Ectodermal cell (in vitro differentiated cells): ENCODE measurements around the gene HOXD4.

Source experiments
- H3K27ac ChIP-seq: 2 replicates; pipeline ENCODE4 v1.7.0; 2013; ENCODE audit warnings: mild to moderate bottlenecking, low read depth, low read length; ENCODE audit not compliant: insufficient read depth, poor library complexity, severe bottlenecking
- H3K27me3 ChIP-seq: 2 replicates; pipeline ENCODE4 v1.7.0; 2013; ENCODE audit warnings: mild to moderate bottlenecking, low read length; ENCODE audit not compliant: insufficient read depth, control insufficient read depth, poor library complexity, severe bottlenecking
- H3K36me3 ChIP-seq: one replicate; pipeline ENCODE4 v1.7.0; 2013; ENCODE audit warnings: low read length; ENCODE audit not compliant: control insufficient read depth, insufficient read depth
- H3K4me1 ChIP-seq: one replicate; pipeline ENCODE4 v1.7.0; 2013; ENCODE audit warnings: low read length; ENCODE audit not compliant: control insufficient read depth, insufficient read depth
- H3K4me3 ChIP-seq: 2 replicates; pipeline ENCODE4 v1.7.0; 2013; ENCODE audit warnings: low read depth, low read length, control low read depth; ENCODE audit not compliant: insufficient read depth
- H3K9me3 ChIP-seq: 2 replicates; pipeline ENCODE4 v1.7.0; 2013; ENCODE audit warnings: mild to moderate bottlenecking, low read length, moderate library complexity; ENCODE audit not compliant: control insufficient read depth
- WGBS, 2 experiments: methylation state at CpG; one replicate each; pipeline ENCODE4 v1.1.7; 2013; ENCODE audit warnings: missing lambda C conversion rate in 2 of 2; 5-methylcytosine and 5-hydroxymethylcytosine counted together

The HOXD4 gene

DNA sequence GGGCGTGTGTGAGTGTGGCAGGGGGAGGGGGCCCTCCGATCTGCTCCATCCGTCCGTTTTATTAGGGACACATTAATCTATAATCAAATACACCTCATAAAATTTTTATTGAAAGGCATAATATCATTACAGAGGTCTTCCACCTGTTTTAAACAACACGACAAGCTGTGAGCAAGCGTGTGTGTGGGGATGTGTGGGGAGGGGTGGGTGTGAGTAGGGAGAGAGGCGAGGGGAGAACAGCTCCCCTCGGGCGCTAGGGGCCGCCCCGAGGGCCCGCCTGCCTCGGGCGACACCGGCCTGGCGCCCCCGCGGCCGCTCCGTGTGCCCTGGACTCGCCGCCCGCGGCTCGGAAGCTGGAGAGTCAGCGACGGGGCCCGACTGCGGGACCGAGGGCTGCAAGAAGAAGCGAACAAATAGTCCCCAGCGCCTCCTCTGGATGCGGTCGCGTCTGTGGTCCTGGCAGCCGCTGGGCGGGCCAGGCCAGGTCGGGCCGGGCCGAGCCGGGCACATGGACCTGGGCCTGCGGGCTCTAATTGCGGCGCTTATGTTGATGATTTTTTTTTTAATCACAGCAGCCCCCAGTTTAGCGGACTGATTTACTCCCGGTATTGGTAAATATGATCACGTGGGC lies 29.2 kb upstream of the HOXD4 start:
- WGBS, 2 experiments, result 1 to 2% methylated on average over 44 of the region's 47 CpGs

GRCh38 chr2:176122683-176123410 lies 28.5 kb upstream of the HOXD4 start, which contains the start of gene HOXD9:
Gene HOXD9, plus strand, starts transcription at chr2:176122719. Its CDS starts 50 bp downstream, at chr2:176122769.
- no peak within 1 kb of the TSS for H3K27ac ChIP-seq
- WGBS, 2 experiments, result 1% methylated on average over 84 of the region's 84 CpGs
- H3K4me1 ChIP-seq, result no peaks in the 10 kb centered on the region
- no peaks in the 10 kb centered on the region for H3K36me3 ChIP-seq
- peak within 1 kb of the TSS; percentile 24 for H3K4me3 ChIP-seq
- H3K27me3 ChIP-seq, result peaks cover 100% of the 10 kb centered on the region
- no peaks in the 10 kb centered on the region for H3K9me3 ChIP-seq

More for the DNA sequence above, 29.2 kb upstream of the HOXD4 start:
- Histone ChIP-seq H3K4me3 (peak overlapping the region; percentile 24), H3K36me3 (no peaks in the 10 kb centered on the region), H3K9me3 (no peaks in the 10 kb centered on the region), H3K4me1 (no peaks in the 10 kb centered on the region), H3K27me3 (peaks cover 100% of the 10 kb centered on the region), H3K27ac (no peak overlapping the region)

DNA sequence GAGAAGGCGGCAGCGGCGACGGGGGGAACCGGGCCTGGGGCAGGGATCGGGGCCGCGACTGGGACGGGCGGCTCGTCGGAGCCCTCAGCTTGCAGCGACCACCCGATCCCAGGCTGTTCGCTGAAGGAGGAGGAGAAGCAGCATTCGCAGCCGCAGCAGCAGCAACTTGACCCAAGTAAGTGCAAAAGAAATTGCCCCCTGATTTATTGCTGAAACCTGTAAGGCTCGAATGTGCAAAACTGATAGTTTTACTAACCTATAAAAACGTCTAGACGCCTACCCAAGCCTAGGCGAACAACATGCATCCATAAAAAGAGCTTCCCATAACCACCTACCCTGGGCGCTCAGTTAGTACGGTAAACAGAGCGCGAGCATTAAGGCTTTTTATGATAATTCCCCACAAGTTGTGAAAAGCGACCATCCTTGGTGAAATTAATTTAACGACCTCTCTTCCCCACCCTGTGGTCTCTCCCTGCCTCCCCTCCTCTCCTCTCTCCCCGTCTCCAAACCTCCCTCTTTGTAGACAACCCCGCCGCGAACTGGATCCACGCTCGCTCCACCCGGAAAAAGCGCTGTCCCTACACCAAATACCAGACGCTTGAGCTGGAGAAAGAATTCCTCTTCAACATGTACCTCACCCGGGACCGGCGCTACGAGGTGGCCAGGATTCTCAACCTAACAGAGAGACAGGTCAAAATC lies 27.8 kb upstream of the HOXD4 start:
- Histone ChIP-seq H3K27ac (no peak overlapping the region), H3K27me3 (peaks cover 100% of the 10 kb centered on the region), H3K36me3 (no peaks in the 10 kb centered on the region), H3K4me1 (no peaks in the 10 kb centered on the region), H3K4me3 (no peak overlapping the region), H3K9me3 (no peaks in the 10 kb centered on the region)
- WGBS, 2 experiments, result 3 to 6% methylated on average over 40 of the region's 40 CpGs

- Histone ChIP-seq H3K27ac (no peak overlapping the region), H3K36me3 (no peaks in the 10 kb centered on the region), H3K4me3 (no peak overlapping the region), H3K4me1 (no peaks in the 10 kb centered on the region), H3K27me3 (peaks cover 100% of the 10 kb centered on the region), H3K9me3 (no peaks in the 10 kb centered on the region)
- WGBS, 2 experiments, result 16 to 18% methylated on average over 34 of the region's 34 CpGs
Observed at GRCh38 chr2:176124110-176124946, 27.0 kb upstream of the HOXD4 start.

DNA sequence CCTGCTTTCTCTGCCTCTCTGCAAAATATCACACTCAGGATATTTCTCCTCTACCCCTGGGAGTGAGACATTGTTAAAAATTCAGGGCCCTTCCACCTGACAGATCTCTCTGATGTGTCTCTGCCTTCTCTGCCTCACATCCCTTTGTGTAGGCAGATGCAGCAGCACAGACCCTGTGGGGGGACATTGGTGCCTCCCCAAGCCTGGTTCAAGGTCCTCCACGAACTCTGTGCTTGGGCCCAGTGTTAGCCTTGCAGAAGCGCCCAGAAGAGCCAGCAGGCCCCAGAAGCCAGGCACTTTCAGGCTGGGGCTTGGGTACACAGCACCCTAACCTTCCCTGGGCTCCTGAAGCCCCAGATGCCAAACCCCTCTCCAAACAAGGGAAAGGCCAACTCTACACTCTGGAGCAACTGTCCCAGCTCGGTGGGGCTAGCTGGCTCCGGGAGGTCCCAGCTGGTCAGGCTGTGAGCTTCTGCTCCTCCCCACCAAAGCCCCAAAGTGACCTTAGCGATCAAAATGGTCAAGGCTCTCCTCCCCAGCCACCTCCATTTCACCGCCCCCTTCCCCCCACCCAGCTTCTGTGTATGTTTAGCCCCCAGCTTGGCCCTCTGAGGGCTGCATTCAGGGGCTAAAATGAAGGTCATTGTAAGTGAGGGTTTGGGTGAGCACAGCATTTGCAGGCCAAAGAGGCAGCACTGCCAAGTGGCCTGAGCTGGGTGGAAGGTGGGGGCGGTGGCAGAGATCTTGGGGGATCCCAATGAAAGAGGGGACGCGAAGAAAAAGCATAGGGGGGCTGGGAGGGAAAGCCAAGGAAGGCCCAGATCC lies 26.2 kb upstream of the HOXD4 start:
- peaks cover 100% of the 10 kb centered on the region for H3K27me3 ChIP-seq
- H3K9me3 ChIP-seq, result no peaks in the 10 kb centered on the region
- 15 to 22% methylated on average over 8 to 9 of the region's 9 CpGs for WGBS, 2 experiments

DNA sequence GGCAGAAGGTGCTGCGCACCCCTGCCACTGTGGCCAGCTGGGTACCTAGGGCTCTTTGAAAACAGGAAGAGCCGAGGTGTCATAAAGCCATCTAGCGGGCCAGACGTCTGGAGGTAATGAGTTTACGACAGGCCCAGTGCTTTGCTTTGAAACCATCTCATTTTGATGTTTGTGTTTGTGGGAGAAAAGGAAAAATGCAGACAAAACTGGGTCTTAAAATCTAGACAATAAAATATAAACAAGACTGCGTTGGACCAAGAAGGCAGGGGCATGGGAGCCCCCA lies 25.6 kb upstream of the HOXD4 start:
- H3K4me3 ChIP-seq, result no peak overlapping the region

More for the DNA sequence above, 26.2 kb upstream of the HOXD4 start:
- Histone ChIP-seq H3K4me1 (peaks cover under 1% of the 10 kb centered on the region), H3K36me3 (no peaks in the 10 kb centered on the region), H3K4me3 (no peak overlapping the region), H3K27ac (no peak overlapping the region)

DNA sequence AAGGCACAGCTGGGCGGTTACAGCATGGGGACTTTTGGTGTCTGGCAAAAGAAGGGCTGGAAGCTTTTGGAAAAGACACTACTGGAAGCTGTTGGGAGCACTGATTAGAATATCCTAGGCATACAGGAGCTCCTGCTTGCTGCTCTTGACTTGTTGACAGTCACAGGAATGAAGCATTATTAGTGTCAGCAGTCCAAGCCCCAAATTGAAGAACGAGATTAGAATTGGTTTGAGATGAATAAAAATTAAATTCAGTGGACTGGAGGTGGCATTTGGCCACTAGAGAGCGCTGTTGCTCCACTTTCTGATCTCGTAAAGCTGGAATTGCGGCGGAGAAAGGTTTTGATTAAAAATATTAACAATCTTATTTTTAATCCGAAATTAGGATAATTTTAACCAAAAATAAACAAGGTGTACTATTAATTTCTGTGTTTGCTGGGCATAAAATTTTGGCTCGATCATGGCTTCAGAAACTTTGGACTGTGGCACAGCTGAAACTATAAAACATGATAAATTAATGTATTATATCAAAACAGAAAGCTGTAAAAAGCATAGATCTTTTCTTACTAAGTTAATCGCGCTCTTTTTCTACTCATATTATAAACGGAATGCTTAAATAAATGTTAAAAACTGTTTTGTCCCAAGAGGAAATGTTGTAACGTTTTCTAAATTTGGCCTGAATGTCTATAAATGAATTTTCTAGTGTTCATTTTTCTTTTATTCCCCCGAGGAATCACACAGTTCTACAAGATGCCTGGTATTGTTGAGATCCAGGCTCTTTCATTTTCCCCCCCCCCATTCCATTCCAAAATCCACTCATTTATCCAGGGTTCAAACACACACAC lies 24.2 kb upstream of the HOXD4 start:
- Histone ChIP-seq H3K4me1 (peaks cover 4% of the 10 kb centered on the region), H3K9me3 (no peaks in the 10 kb centered on the region), H3K27me3 (peaks cover 100% of the 10 kb centered on the region), H3K27ac (no peak overlapping the region), H3K4me3 (no peak overlapping the region), H3K36me3 (no peaks in the 10 kb centered on the region)
- 4 to 21% methylated on average over 5 to 7 of the region's 13 CpGs for WGBS, 2 experiments

More for the DNA sequence above, 25.6 kb upstream of the HOXD4 start:
- Histone ChIP-seq H3K27me3 (peaks cover 100% of the 10 kb centered on the region), H3K4me1 (peaks cover 4% of the 10 kb centered on the region), H3K27ac (no peak overlapping the region), H3K9me3 (no peaks in the 10 kb centered on the region), H3K36me3 (no peaks in the 10 kb centered on the region)
- WGBS, 2 experiments, result 18 to 21% methylated on average over 6 of the region's 6 CpGs

GRCh38 chr2:176127774-176128072 lies 23.6 kb upstream of the HOXD4 start:
- Histone ChIP-seq H3K27me3 (peaks cover 100% of the 10 kb centered on the region), H3K4me1 (peaks cover 4% of the 10 kb centered on the region), H3K36me3 (no peaks in the 10 kb centered on the region), H3K9me3 (no peaks in the 10 kb centered on the region), H3K4me3 (no peak overlapping the region), H3K27ac (no peak overlapping the region)
- 32 to 34% methylated on average over 4 of the region's 4 CpGs for WGBS, 2 experiments
